NCI-H1105 treated with DMSO at 0.1 percent for 48 hours (cell line): Measurements from ENCODE around the gene ASTN2.

Experiments used
- DNase-seq: peaks from one replicate; lab custom pipeline; 2025; lab: John Stamatoyannopoulos, UW

ASTN2 gene

DNA sequence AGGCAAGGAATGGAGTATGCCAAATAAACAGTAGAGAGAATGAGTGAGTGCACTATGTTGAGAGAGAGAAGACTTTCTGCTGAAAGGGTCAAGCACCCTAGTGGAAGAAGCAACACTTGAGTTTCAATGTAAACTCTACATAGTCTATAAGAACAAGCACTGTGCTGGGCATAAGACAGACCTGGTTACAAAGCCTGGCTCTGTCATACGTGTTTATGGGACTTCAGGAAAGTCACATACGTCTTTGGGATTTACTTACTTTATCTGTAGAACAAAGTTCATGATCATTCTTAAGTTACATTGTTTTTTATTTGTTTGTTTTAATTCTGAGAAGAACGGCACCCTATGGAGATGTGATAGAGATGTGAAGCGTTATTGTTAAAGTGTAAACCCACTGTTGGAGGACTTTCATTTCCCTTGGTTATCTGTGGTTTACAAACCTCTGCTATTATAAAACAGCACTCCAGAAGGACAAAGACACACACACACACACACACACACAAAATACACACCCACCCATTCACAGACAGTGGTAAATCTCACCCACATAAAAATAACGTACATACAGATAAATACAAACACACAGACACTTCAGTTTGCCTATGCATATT is 798.4 kb downstream of the ASTN2 start:
- DNase-seq, result no peak

DNA sequence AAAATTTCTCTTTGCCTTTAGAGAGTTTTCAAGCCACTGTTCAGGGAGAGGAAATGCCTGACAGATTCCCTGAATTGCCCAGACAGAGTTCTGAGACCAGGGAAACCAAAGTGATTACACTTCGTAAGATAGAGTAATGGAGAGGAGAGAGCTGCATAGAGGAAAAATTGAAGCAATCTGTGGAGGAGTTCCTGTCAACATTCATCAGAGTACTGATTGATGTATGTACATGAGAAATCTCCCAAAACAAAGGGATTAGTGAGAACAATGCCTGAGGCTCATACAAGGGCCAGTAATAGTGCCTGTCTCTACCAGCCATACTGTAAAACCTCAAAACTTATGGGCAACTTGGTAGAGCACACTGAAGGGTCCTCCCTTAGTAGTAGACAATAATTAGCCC is 806.8 kb downstream of the ASTN2 start:
- no peak for DNase-seq

DNA sequence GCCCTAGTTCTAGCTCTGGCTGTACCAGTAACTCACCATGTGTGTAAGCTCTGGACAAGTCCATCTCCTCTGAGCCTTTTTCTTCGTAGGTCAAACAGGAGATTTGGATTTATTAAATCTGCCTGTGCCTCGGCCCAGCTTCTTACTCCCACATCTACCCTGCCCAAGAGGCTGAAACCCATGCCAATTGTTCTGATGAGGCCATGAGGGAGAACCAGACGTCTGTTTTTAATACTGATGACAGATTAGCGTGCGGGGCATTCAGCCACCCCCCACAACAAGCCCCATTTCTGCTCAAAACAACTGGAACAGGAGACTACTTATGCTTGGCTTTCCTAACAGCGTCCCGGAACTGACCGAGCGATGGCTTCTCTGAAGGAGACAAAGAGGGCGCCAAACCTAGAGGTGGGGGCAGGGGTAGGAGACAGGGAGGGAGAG is 808.9 kb downstream of the ASTN2 start:
- DNase-seq, result no peak

DNA sequence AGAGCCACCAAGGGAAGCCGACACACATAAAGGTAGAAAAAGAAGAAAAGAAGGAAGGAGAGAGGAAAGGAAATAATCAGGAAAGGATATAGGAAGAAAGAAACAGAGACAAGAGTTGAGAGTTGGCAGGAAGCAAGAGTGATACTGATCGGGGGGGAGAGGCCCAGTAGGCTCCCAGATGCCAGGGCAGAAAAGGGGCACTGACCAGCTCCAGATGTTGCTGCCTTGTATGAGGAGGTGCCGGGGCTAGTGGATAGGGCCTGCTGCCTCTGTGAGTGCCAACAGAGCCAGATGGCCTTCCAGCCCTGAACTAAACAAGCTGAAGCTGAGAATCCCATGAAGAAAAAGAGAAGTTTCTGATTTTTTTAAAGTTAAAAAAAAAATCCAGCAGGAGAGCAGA is 809.8 kb downstream of the ASTN2 start:
- DNase-seq, result no peak

DNA sequence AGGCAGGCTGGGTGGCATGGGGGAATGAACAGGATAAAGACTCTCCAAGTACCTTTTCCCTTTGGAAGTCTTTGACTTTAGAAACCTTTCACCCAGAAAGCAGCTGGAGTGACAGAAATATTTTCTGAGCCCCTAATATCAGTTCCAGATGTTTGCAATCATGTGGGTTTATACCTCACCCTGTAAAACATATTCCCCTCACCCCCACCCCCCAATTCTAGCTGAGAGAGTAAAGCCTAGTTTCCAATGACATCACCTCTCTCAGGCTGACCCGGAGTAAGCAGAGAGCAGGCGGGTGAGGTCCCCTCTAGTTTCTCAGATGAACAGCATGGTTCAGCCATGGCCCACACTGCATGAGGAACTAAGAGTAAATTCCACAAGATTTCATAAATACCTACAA is 810.6 kb downstream of the ASTN2 start:
- DNase-seq, result no peak

DNA sequence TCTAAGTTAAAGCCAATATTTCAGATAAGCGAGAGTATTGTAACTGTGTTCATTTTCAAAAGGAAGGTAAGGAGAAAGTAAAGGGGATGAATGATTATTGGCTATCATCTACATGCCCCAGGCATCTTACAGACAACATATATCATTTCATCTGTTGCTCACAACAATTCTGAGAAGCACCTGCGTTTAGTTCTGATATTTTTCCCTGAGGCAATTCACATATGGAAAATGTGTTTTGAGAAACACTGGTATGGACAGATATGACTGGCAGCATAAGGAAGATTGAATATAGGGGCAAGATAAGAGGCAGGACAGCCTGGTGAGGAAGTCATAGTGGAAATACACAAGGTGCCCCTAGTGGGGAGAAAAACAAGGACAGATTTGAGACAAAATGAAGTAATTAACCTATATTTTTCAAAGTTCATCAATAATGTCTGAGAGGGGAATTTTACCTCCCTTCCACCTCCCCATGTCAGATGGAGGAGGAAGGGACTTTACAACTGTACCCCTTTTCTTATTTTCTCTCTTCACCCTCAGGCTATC is 815.4 kb downstream of the ASTN2 start:
- DNase-seq, result no peak

DNA sequence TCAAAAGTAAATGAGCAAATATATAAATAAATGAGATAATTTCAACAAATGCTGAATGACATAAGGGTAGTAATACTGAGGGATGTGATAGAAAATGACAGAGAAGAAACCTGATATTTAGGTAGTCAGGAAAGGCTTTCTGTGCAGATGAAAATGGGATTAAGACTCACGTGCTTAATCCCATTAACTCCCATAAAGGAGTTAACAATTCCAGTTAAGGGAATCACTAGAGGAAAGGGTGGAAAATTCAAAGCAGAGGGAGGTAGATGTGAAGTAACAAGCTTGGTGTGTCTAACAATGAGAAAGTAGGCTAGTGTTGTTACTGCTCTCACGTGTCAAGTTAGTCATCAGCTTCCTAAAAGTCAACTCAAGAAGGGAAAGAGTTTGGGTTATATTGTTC is 818.2 kb downstream of the ASTN2 start:
- DNase-seq, result no peak

DNA sequence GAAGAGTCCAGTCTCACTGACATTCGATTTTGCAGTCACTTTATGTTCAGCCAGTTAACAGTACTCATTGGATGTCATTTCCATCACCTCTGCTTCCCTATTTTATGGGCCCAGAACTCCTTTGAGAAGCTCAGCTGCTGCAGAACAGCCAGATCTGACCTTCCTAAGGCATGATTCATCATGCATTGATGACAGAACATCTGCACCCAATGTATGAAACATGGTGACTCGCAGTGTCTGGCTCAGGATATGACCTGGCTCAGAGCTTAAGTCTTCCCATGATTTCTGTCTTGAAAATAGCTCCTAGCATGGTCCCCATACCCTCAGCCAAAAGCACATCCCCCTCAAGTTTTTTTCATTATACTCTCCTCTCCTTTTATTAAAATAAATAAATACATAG is 820.3 kb downstream of the ASTN2 start:
- DNase-seq, result no peak

DNA sequence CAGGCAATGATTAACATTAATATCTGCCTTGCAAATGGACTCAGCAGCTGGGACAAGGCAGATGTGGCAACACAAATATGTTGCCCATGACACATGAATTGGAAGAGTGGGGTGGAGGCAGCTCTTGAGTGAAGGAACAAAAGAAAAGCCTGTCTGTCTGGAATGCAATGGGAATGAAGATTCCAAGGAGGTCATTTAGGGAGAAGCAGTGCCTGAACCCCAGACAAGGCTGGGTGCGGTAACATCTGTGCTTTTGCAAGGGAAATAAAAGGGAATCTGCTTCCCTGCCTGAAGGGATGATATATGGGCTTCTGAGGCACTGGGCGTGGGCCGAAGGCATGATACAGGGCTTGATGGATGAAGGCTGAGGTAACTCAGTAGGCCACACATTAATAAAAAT is 821.9 kb downstream of the ASTN2 start:
- DNase-seq, result no peak

DNA sequence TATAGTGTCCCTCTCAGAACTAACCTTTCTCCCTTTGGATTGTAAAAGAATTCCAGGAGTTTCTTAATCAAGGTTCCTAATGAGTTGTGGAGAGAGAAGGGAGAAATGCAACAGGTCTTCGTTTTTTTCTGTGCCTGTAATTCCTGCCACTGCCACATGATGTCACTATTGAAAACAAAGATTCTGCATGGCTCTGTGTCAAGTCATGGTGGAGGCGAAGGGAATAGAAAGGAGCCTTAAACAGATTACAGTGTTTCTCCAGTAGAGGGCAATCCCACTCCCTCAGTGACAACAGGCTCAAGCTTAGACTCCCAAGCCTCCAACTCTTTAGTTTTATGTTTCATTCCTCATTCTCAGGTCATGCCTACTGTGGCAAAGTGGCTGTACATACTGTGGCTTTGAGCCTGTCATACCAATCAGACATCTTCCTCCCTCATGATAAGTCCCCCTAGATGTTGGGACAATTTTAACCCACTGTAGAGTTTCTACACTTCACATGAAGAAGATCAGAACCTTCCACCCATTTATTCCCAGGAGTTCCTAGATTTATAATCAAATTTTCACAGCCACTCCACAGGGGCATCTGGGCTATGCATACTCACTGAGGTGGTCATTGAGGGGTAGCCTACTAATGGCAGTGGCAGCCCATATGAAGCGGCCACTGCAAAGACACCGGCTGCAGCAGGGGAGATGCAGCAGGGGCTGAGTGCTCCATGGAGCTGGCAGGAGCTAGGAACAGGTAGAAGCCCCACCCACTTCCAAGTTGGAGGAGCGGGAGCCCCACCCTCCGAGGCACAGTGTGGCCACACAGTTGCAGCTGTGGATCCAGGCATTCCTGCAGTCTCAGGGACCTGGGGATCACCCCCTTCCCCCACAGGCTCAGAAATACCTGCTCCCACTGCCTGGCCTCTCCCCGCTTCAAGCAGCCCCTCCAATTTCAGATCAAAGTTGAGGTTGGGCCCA is 825.2 kb downstream of the ASTN2 start:
- no peak for DNase-seq

DNA sequence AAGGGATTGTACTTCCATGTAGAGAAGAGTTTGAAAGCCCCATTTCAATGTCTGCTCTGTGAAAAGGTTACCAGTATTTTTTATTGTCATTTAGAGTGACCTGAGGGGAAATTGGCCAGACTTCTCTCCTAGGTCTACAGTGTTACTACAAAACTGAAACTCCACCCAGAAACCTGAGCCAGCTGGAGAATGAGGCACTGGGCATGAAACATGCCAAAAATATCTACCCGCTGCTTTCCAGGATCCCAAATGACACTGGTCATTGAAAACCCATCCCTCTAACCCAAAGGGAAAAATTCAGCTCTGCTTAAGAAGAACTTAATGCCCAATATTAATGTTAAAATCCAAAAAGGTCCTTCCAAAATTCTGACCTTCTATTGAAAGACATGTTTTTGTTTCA is 826.9 kb downstream of the ASTN2 start:
- no peak for DNase-seq

DNA sequence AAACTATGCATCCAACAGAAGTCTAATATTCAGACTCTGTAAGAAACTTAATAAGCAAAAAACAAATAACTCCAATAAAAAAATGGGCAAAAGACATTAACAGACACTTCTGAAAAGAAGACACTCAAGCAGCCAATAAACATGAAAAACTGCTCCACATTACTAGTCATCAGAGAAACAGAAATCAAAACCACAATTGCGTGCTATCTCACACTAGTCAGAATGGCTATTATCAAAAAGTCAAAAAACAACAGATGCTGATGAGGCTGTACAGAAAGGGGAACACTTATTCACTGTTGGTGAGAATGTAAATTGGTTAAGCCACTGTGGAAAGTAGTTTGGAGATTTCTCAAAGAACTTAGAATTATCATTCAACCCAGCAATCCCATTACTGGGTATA is 829.0 kb downstream of the ASTN2 start:
- DNase-seq, result no peak

DNA sequence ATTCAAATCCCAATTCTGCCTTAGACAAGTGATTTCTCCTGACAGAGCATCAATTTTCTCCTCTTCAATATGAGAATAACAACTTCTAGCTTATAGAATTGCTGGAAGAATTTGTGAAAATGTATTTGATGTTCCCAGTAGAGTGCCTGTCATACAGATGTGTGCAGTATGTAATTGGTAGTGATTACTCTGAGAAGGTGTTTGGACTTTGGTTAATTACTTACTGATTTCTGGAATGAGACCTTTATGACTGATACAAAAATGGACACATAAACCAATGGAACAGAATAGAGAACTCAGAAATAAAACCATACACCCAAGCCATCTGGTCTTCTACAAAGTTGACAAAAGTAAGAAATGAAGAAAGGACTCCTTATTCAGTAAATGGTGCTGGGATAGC is 829.7 kb downstream of the ASTN2 start:
- DNase-seq, result no peak

DNA sequence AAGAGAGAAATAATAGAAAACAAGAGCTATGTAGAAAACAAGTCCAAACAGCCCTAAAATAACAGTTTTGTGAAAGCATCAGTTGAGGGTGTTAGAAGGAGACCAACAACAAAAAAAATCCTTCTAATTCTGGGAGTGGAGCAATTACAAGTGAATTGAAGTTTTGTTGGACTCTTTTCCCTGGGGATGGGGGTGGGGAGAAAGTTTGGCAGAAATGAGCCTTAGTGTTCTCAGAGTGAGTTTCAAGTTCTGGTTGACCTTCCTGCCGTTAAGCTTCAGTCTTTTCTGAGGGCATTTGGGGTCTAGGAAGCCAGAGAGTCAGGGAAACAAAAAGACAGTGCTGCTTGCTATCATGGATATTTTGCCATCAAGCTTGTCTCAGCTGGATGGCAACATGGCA is 834.0 kb downstream of the ASTN2 start:
- DNase-seq, result no peak

DNA sequence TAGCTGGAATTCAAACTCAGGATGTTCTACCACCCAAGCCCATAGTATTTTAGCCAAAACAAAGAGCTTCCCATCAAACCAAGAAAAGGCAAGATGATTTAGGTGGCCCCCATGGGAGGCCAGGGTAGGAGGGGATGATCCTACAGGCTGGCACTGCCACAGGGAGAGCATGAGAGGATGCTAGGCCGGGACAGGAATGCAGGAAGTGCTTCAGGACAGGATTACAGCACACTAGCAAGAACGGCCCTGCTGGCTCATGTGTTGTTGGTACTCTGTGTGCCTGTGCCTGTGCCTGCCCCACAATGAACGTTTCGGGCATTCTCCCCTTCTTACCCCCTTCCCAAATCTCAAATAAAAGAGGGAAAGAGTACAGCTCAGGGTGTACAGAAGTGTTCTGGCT is 838.5 kb downstream of the ASTN2 start:
- no peak for DNase-seq

DNA sequence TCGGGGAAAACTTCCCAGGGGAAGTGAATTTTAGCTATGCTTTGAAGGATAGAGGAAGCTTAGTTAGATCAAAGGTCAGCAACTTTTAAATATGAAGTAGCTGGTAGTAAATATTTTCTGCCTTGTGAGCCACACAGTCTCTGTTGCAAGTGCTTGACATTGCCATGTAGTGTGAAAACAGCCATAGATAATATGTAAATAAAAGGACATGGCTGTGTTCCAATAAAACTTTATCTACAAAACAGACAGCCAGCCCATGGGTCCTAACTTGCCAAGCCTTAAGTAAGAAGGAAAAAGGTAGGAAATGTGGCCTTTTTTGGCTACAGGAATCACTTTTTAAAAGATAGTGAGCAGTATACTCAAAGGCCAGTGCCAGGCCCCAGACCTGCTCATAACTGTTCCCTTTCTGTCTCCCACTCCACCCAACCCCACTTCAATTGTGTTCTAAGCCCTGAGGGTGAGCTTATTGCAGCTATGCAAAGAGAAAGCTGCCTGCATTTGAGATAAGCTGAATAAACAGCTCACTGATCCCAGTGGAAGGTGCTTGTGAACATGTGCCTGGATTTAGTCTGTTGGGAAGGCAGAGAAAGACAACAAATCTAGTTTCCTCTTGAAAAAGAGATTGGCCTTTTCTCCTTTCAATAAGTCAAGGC is 840.7 kb downstream of the ASTN2 start:
- DNase-seq, result no peak

DNA sequence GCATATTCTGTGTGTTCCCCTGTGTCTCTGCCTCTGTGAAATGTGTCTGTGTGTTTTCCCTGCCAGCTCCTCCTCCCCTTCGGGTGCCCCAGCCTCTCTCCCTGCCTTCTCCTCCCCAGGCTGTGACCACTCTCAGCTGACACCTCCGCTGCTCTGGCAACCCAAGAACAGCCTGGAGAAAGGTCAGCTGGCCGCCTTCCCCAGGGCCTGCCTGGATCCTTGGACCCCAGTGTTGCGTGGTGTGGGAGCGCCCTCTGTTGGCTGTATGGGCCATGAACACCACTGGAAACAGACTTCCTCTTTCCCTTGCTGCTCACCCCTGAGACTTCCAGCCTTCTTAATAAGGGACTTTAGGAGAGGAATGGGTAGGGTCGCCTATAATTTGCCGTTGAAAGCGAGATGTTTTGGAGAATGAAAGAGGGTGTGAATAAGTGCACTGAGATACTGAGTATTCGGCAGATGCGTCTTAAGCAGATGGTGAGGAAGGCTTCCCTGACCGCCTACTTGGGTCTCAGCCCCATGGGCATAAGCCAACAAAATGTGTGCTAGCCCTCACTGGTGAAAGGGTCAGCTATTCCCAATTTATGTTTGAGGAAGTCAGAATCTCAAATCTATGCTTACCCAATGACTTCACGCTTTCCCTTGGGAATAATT is 842.6 kb downstream of the ASTN2 start:
- peak; percentile 44 for DNase-seq

DNA sequence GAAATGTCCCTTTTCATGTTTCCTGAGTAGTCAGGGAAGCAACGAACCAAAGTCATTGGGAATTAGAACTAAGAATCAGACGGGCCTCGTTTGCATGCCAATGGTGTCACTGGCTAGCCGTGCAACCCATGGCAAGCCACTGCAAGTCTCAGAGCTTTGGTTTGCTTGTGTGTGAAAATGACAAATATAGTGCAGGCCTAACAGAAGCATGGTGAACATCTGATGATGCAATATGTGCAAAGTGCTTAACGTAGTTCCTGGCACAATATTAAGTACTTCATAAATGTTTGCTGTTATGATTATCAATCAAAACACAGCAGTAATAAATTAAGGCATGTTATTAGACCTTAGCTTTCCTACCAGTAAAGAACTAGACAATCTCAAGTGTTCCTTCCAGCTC is 845.7 kb downstream of the ASTN2 start:
- no peak for DNase-seq

DNA sequence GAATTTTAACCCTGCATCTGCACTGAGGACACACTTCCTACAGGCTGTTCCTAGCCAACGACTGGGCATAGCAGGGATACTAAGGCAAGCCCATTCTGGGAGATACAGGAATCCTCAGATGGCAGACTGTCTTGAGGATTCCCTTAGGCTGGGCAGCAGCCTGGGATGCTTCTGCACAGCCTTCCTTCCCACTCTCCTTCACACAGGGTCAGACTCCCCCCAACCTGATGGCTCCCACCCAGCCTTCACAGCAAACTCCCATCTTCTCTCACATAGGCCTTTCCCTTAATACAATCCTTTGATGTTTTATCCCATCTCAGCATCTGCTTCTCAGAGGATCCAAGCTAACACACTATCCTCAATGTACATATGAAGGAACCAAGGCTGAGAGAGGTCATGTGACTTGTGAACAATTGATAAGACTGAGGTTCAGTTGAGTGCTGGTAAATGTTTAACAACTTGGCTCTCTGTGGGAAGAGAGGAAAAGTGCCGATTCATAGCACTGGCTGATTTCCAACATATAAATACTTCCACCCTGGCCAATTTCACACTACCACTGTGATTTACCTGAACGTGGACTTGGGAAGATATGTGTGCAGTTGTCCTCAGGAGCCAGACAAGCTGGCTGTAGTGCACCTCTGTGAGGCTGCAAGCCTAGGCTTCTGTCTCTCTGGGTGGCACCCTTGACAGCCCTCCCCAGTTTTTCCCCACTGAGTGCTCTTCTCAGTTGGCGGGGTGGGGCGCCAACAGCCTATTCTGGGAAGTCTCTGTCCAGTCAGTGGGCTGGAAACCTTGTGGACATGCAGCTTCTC is 848.0 kb downstream of the ASTN2 start:
- DNase-seq, result peak; percentile 14

DNA sequence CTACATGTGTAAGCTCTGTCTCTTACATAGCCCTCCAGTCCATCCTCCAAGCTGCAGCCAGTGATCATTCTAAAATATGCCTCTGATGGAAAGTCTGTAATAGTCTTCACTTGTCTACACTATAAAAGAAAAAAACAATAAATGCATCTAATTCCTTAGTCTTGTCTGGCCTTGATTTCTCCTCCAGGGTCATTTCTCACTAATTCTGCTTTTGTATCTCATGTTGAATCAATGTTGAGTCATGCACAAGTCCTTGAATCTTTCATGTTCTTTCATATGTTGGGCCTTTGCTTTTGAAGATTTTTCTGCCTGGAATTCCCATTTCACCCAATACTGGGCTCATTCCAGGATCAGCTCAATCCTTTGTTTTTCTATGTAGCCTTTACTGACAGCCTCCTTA is 848.9 kb downstream of the ASTN2 start:
- no peak for DNase-seq

DNA sequence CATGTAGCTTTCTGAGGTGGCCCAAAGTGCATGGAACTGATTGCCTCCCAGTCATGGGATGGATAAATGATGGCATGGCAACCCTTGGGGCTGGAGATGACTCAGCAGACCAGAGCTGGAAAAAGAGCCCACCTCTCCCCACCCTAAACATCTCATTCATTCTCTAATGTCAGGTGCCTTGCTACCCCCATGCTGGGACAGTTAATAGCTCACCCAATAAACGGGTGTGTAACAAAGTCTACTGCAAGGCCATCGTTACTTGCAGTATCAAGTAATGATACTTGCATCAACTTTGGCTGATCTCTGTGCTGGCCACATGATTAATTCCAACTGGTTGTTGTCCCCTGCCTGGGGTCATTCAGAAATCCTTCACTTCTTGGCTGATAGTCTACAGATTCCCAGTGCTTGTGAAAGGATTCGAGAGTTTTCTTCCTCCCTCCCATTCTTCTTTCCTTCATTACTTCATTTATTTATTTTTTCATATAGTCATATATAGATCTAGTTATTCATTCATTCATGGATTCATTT is 850.5 kb downstream of the ASTN2 start:
- DNase-seq, result no peak
